HG02610 (cell line): Measurements from ENCODE around the gene LRP1B.

Experiments used
- ATAC-seq: cut with Tn5 transposase; IDR thresholded peaks from one replicate; pipeline ENCODE4 v1.9.1; 2021; ENCODE audit warnings: mild to moderate bottlenecking, moderate library complexity; ENCODE audit not compliant: unreplicated experiment

The LRP1B gene

DNA sequence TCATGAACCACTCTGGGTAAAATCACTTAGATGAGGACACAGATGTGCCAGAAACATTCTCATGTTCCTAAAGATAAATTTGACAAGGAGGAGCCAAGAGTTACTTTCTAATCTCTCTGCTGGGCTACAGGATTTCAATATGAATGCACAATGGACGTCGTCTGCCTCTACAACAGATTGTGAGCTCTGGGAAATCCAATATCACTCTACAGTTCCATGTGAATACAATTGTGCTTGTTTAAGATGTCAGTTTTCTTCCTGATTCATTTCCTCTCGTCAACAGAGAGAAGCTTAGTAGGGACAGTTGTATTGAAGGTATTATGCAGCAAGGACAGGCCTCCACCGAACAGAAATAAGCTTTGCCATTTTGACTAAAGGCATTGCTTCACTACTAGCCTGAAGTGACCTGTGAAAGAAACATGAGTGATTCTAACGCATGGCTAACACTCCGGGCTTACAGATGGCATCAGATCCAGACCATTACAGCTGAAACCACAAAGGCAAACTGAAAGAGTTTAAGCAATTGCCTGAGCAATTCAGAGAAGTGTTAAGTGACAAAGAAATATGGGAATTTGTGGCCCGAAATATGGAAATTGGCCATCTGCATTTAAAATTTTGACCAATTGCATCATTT is 1591.5 kb downstream of the LRP1B start:
- no peak for ATAC-seq

- ATAC-seq: no peak
Measured at GRCh38 chr2:140529706-140530105, 1601.1 kb downstream of the LRP1B start.

- ATAC-seq: no peak
Measured at GRCh38 chr2:140528982-140529381, 1601.8 kb downstream of the LRP1B start.

- no peak for ATAC-seq
Measured at GRCh38 chr2:140526575-140526974, 1604.2 kb downstream of the LRP1B start.

GRCh38 chr2:140512106-140512505 is 1618.7 kb downstream of the LRP1B start:
- no peak for ATAC-seq

GRCh38 chr2:140509765-140510164 is 1621.1 kb downstream of the LRP1B start:
- no peak for ATAC-seq

DNA sequence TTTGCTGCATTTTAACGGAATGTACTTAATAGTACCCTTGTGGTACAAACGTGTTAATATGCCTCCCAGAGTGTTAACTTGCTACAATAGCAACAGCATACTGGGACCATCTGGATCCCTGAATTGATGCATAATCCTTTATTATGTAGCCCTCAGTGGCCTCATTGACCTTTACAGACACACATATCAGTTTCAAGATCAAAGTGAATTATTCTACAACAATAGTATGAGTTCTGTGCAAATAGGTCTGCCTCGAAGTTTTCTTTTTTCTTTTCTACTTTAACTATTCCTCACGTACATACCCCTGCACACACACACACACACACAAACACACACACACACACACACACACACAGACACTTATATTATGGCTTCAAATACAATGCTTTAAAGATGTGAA is 1622.1 kb downstream of the LRP1B start:
- no peak for ATAC-seq

DNA sequence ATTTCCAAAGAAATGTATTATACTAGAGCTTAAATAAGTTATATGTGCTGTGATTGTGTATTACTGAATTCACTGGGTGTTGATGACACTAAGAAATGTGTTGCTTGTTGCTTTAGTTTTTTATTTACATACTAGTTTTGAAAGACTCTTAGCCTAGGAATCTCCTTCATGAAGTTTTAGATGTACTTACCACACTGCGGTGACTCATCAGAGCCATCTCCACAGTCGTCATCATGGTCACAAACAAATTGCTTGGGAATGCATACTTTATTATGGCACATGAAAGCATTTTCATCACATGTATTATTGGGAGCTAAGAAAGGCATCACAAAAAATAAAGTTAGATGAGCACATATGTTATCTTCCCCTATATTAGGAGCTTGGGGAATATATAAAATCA is 1624.2 kb downstream of the LRP1B start:
- ATAC-seq: no peak

- ATAC-seq: no peak
Measured at GRCh38 chr2:140504601-140505000, 1626.2 kb downstream of the LRP1B start.

GRCh38 chr2:140502951-140503630 is 1627.7 kb downstream of the LRP1B start:
- ATAC-seq: no peak

DNA sequence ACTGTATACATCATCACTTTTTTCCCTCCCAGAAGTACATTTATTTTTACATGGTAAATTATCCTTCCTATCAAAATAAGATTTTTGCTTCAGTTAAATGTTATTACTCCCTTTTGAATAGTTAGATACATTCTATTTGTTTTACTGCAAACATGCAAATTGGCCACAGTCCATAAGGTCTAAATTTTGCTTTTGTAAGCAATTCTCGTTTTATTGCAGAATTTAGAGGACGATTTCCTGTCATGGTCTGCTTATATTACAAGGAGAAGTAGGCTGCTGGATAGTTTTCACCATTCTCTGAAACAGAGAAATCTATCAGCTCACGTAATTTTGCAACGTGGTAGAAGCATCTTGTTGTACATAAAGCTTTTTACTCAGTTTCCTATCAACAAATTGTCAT is 1632.5 kb downstream of the LRP1B start:
- no peak for ATAC-seq

GRCh38 chr2:140496714-140497113 is 1634.1 kb downstream of the LRP1B start:
- no peak for ATAC-seq

- no peak for ATAC-seq
Measured at GRCh38 chr2:140491876-140492275, 1638.9 kb downstream of the LRP1B start.

DNA sequence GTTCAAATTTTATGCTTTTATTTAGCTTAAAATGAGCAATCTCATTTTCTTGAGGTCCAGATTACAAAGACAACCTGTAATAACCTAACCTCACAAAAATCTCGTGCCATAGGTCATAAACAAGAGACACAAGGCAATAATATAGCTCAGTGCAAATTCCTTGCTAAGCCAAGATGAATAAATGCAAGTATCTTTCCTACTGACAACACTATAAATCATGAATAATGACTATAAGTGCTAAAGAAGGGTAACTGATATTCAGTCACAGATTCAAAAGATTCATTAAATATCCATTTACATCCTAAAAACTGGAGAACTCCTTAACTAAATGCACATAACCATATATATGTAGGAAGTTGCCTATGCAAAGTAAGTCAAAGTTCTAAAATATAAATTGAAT is 1641.6 kb downstream of the LRP1B start:
- ATAC-seq: no peak

GRCh38 chr2:140481136-140481535 is 1649.7 kb downstream of the LRP1B start:
- no peak for ATAC-seq

DNA sequence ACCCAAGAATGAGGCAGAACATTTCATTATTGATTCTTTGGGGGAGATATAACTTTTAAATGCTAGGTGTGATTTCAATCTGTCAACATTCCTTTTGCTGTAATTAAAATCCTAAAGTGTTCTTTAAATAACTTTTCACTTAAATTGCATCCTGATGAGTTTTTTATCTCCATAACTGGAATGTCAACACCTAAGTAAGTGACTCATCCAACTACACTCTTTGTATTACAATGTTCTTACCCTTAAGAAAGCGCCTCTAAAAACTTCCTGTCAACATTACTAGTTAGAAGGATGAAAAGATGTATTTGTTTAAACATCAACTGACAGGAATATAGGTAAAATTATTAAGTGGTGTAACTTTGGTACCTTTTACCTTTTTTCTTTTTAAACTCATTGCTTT is 1657.0 kb downstream of the LRP1B start:
- no peak for ATAC-seq

GRCh38 chr2:140472676-140473075 is 1658.1 kb downstream of the LRP1B start:
- no peak for ATAC-seq

DNA sequence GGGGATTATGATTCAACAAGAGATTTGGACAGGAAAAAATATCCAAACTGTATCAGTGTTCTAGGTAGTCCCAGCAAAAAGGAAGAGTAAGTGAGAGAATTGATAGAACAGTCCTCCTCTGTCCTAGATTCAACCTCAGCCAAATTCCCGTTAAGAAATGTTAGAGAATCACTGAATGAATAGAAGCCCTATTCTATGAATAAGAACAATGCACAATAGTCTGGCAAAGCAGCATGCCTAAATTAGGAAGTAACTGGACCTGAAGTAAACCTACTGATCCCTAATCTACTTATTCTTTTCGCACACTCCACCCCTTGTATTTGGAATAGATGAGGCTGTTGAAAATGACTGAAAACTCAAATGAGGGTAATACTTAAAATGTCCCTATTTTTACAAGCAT is 1665.5 kb downstream of the LRP1B start:
- ATAC-seq: no peak

- ATAC-seq: no peak
Measured at GRCh38 chr2:140462990-140463389, 1667.8 kb downstream of the LRP1B start.

DNA sequence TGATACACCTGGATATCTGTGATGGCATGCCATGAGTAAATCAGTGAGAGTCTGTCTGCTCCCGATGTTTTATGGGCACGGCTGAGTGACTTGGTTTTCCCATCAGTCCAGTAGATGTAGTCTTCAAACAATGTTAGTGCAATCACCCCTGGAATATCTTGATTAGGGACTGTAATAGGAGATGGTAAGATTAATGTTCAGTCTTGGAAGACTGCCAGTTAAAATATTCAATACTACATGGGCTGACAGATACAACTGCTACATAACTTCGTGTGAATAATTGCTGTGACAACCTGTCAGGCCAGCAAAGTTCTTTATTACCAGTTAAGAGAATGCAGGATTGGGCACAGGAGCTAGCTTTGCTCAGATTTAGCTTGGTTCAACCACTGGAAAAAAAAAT is 1673.3 kb downstream of the LRP1B start:
- no peak for ATAC-seq

GRCh38 chr2:140455315-140455714 is 1675.5 kb downstream of the LRP1B start:
- no peak for ATAC-seq

DNA sequence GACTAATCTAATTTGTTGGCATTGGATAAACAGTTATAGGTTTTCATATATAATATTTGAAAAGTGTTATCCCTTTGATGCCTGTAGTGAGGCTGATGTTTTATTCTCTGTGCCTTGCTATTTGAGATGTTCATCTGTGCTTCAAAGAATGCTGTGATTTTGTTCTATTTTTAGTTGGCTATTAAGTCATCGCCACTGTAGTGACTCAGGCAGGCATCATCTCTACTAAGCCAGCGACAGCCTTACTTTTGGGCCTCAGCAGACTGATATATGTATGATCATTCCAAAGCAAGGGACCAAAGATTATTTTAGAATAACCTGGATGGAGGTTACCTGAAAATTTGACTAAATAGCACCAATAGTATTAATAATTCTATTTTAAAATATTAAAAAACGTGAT is 1676.1 kb downstream of the LRP1B start:
- no peak for ATAC-seq

DNA sequence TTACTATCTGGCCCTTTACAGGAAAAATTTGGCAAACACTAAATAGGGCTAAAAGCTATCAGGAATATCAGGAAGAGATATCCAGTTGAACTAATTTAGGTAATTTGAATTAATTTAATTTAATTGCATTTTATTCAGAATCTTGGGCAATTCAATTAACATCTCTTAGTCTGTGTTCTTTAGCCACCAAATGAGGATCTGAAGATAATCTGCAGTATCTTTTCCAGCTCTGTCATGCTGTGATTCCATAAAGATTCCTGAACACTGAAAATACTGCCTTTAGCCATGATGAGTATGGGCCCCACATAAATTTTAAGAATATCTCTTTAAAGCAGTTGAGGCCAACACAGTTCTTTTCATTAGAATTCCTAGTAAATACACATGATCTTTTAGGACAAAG is 1679.5 kb downstream of the LRP1B start:
- ATAC-seq: no peak
